Measurements from ENCODE around the gene POLDIP2. TPM values are rescaled to one million over a fixed set of nuclear protein-coding genes. Genes with fewer than 3 reads are reported as not detected.

POLDIP2 gene
- total and polyA plus RNA-seq, 11 donors, result 97.8 to 194 (median 163) TPM

- H3K9me3 ChIP-seq, result no peaks in the 10 kb centered on the region
- H3K36me3 ChIP-seq, result peaks cover 0 to 84% (median 67%) of the 10 kb centered on the region in 9 donors
- H3K27ac ChIP-seq, result no peak overlapping the region
- DNase-seq, result no peak
- peaks cover 0 to 20% (median 0%) of the 10 kb centered on the region in 12 donors for H3K4me1 ChIP-seq
- no peaks in the 10 kb centered on the region for H3K27me3 ChIP-seq
- WGBS, 4 donors, result 81 to 93% (median 91%) methylated on average over 7 of the region's 7 CpGs
- intact Hi-C loops (cut with DNase I), result no loop called here
- TF ChIP-seq POLR2A (IDR thresholded peaks at IDR 0.05) (no peak), CTCF (IDR thresholded peaks at IDR 0.05) (no peak)
- no peak for ATAC-seq
- H3K4me3 ChIP-seq, result no peak overlapping the region
Measured at GRCh38 chr17:28394337-28395116, 37.2 kb upstream of the POLDIP2 start.

GRCh38 chr17:28392491-28392890, 35.2 kb upstream of the POLDIP2 start:
- WGBS, 4 donors, result 71 to 89% (median 75%) methylated on average over 10 of the region's 10 CpGs
- no peaks in the 10 kb centered on the region for H3K9me3 ChIP-seq
- H3K27ac ChIP-seq, result no peak overlapping the region
- peaks cover 0 to 94% (median 77%) of the 10 kb centered on the region in 9 donors for H3K36me3 ChIP-seq
- no peaks in the 10 kb centered on the region for H3K27me3 ChIP-seq
- no peak for DNase-seq
- H3K4me3 ChIP-seq, result no peak overlapping the region
- no peak for ATAC-seq
- TF ChIP-seq CTCF (IDR thresholded peaks at IDR 0.05) (no peak), POLR2A (IDR thresholded peaks at IDR 0.05) (no peak)
- intact Hi-C loops (cut with DNase I), result no loop called here
- no peaks in the 10 kb centered on the region for H3K4me1 ChIP-seq

- ATAC-seq, result no peak
Measured at GRCh38 chr17:28391401-28391800, 34.1 kb upstream of the POLDIP2 start.

More at GRCh38 chr17:28391401-28391800, 34.1 kb upstream of the POLDIP2 start:
- Histone ChIP-seq H3K9me3 (no peaks in the 10 kb centered on the region), H3K4me1 (no peaks in the 10 kb centered on the region), H3K27me3 (no peaks in the 10 kb centered on the region), H3K4me3 (no peak overlapping the region), H3K27ac (no peak overlapping the region), H3K36me3 (peaks cover 0 to 92% (median 74%) of the 10 kb centered on the region in 9 donors)
- no peak for DNase-seq
- 50 to 91% (median 66%) methylated on average over 2 of the region's 2 CpGs for whole genome bisulfite sequencing, 4 donors
- TF ChIP-seq POLR2A (IDR thresholded peaks at IDR 0.05) (no peak), CTCF (IDR thresholded peaks at IDR 0.05) (no peak)
- intact Hi-C loops (cut with DNase I), result no loop called here

Measured in heart left ventricle (tissue), 16 donors.